SW480 (cell line): Measurements from ENCODE around the gene TMX4.
"Not testable (repeated sequence)": the region's sequence is repeated elsewhere in the genome, so short reads cannot be mapped to it uniquely, and the experiment has no call there.

ENCODE experiments used
- DNase-seq: peaks from one replicate; pipeline ENCODE4 v3.0.0-alpha.2; 2016; ENCODE audit warnings: low spot score

The TMX4 gene

GRCh38 chr20:7967199-7967844, 52.2 kb downstream of the TMX4 start:
- DNase-seq = no peak

DNA sequence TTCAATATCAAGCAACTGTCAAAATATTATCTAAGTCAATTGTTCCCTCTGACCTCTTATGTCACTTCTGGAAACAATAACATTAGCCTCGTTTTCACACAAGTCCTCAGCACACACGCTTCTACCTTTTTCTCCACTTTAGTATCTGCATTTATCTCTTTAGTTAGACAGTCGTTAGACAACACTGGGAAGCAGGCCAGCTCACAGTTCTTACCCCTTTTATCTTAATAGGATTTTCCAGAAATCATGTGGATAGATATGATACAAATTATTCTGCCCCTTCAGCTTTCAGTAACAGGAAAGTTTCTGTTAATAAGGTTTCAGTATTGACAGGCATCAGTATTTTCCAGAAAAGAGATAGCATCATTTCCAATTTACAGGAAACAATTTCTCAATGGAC, 53.4 kb downstream of the TMX4 start:
- no peak for DNase-seq

DNA sequence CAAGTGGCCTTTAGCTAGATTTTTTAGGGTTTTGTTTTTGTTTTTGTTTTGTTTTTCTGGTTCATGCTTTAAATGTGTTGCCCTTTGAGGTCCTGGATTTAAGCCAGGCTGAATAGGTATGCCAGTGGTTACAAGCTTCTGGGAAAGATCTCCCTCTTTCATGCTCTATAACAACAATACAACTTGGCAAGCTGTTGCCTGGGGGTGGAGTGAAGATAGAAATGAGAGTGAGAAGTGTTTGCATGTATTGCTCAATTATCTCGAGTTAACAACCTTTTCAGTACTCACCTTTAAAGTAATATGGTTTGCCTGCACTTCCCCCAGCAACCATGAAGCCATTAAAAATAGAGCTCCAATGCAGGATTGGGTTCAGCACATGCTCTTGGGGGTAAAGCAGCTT, 60.1 kb downstream of the TMX4 start:
- DNase-seq = no peak

DNA sequence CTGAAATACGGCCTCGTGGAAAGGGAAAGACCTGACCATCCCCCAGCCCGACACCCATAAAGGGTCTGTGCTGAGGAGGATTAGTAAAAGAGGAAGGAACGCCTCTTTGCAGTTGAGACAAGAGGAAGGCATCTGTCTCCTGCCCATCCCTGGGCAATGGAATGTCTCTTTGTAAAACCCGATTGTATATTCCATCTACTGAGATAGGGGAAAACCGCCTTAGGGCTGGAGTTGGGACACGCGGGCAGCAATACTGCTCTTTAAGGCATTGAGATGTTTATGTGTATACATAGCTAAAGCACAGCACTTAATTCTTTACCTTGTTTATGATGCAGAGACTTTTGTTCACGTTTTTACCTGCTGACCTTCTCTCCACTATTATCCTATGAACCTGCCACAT, 63.0 kb downstream of the TMX4 start:
- not testable (repeated sequence) for DNase-seq

GRCh38 chr20:7950387-7950786, 69.2 kb downstream of the TMX4 start:
- DNase-seq = no peak

DNA sequence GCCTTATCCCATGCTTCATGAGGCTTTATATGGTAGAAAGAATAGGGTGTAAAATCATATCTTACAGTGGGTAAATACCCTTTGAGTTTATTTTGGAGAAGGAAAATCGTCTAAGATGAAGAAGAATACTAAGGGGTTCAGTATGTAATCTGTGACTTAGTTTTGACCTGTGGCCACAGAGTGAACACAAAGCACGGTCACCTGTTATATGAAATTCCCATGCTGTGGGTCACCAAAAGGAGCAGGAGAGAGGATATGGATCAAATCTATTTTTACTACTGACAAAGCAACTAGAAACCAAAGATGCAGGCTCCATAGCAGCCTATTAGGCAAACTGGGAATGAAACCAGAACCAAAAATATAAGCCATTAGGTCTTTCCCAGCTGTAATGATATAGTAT, 75.7 kb downstream of the TMX4 start:
- no peak for DNase-seq

DNA sequence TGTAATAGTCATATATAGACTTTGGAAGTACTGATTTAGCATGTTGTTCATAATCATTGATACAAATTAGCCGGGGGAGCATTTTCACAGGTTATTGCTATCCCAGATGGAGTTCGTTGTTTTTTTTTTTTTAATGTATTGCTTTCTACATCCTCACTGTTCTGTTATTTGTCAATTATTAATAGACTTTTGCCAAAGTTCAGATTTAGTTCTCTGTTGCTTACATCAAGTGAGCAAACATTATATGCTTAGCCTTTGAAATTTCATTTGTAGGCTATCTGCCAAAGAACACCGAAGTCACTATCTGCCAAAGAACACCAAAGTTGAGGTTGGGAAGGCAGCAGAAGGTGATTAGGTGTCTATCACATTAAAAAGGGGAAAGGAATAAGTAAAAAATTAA, 79.2 kb downstream of the TMX4 start, which contains the start of gene HAO1:
TSS of gene HAO1 (minus strand) at position 118 of the 400 bp plus-strand sequence. CDS start at position 82, 36 bp downstream.
- DNase-seq = no peak

DNA sequence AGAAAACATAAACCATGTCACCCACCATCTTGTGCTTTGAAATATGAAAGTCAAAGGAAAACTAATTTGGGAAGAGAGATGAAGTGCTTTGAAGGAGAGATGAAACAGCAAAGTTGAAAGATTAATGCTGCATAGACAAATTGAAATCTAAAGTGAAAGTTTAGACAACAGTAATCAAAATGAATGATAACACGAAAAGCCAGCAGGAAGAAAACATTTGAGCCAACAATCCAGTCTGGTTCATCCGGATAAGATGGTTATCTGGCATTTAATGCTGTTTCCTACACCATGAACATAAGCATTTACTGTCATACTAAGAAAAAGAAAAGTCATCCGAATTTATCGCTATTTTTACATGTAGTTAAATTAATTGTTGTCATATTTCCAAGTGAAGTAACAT, 79.9 kb downstream of the TMX4 start:
- no peak for DNase-seq

- DNase-seq = no peak
These were observed 81.5 kb downstream of the TMX4 start for GRCh38 chr20:7938058-7938457.

DNA sequence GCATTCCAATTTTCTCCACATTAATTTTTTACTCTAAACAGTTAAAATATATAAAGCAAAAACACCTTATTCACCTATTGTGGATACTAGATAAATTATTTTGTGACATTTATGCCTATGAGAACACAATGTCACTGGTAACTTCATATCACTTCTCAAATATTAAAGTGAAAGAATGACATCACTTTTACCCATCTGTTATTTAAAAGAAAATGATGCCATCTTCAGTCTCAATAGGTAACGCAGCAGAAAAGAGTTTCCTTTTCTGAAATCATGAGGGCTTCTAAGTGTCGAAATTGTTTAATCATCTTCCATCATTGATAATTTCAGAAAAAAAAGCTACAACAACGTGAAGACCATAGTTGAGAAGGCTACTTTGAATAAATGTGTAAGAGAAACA, 82.2 kb downstream of the TMX4 start:
- no peak for DNase-seq

- DNase-seq = no peak
These were observed 84.5 kb downstream of the TMX4 start for GRCh38 chr20:7935027-7935551.

DNA sequence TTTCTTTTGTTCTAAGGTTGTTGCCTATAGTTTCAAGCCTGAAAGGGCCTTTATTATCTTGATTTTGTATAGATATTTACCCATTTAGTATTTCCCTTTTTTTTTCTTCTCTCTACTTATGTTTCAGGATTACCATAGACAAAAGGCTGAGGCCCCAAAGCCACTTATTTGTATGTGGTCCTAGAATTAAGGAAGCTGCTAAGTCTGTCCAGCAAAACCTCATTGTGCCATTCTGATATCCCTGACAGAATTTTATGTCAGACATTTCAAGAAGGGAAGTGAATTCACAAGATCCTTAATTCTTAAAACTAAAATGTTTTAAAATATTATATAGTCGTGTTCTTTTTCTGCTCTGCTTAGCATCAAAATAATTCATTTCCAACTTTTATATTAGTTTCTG, 86.2 kb downstream of the TMX4 start:
- no peak for DNase-seq

DNA sequence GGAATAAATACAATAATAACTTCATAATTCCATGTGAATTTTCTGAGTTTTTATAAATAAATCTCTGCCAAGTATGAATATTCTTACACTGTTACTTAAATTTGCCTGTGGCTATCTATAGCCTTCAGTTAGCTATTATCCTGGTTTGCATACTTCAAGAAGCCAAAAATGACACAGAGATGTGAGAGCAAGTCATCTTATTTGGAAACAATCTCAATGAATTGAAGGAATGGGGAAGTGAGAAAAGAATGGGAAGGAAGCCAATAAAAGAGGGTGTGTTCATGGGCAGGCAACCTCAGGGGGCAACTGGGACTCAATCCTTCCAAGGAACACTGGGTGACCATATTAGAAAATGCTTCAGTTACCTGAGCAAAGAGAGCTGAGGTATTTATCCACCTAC, 89.2 kb downstream of the TMX4 start:
- DNase-seq = no peak
